NCI-H345 (cell line): ENCODE results near the gene ASB18.

ENCODE experiments used
- DNase-seq: peaks from one replicate; lab custom pipeline; 2025; lab: John Stamatoyannopoulos, UW

The ASB18 gene

GRCh38 chr2:236163471-236164200 is 100.6 kb downstream of the ASB18 start:
- DNase-seq, result no peak

GRCh38 chr2:236162882-236163470 is 101.2 kb downstream of the ASB18 start:
- no peak for DNase-seq

- DNase-seq, result no peak
Observed at GRCh38 chr2:236162031-236162845, 102.0 kb downstream of the ASB18 start.

GRCh38 chr2:236161531-236161930 is 102.7 kb downstream of the ASB18 start:
- no peak for DNase-seq

- DNase-seq, result no peak
Observed at GRCh38 chr2:236161082-236161462, 103.1 kb downstream of the ASB18 start.

- DNase-seq, result no peak
Observed at GRCh38 chr2:236160366-236161081, 103.7 kb downstream of the ASB18 start.

- DNase-seq, result no peak
Observed at GRCh38 chr2:236159778-236160170, 104.4 kb downstream of the ASB18 start.

- no peak for DNase-seq
Observed at GRCh38 chr2:236158969-236159777, 105.0 kb downstream of the ASB18 start.

- no peak for DNase-seq
Observed at GRCh38 chr2:236157815-236158498, 106.2 kb downstream of the ASB18 start.

- no peak for DNase-seq
Observed at GRCh38 chr2:236157366-236157765, 106.8 kb downstream of the ASB18 start.

- no peak for DNase-seq
Observed at GRCh38 chr2:236156860-236157194, 107.4 kb downstream of the ASB18 start.

GRCh38 chr2:236156095-236156859 is 107.9 kb downstream of the ASB18 start:
- no peak for DNase-seq

GRCh38 chr2:236155406-236155805 is 108.8 kb downstream of the ASB18 start:
- no peak for DNase-seq

- no peak for DNase-seq
Observed at GRCh38 chr2:236146436-236146835, 117.8 kb downstream of the ASB18 start.

- no peak for DNase-seq
Observed at GRCh38 chr2:236143811-236144210, 120.4 kb downstream of the ASB18 start.
